CD4-positive, alpha-beta T cell treated with Interleukin-2 at 100 ng/mL for 4 hours (primary cell): ENCODE results near the gene PTPRT.
"Not testable (repeated sequence)": the region's sequence is repeated elsewhere in the genome, so short reads cannot be mapped to it uniquely, and the experiment has no call there.

ENCODE experiments used
- DNase-seq: peaks from one replicate; pipeline ENCODE4 v3.0.0-alpha.2; 2020; ENCODE audit warnings: low spot score

PTPRT gene

GRCh38 chr20:42281801-42282200, 907.9 kb downstream of the PTPRT start:
- no peak for DNase-seq

- no peak for DNase-seq
These were observed 912.7 kb downstream of the PTPRT start for GRCh38 chr20:42276718-42277602.

- DNase-seq = no peak
These were observed 914.7 kb downstream of the PTPRT start for GRCh38 chr20:42274986-42275385.

DNA sequence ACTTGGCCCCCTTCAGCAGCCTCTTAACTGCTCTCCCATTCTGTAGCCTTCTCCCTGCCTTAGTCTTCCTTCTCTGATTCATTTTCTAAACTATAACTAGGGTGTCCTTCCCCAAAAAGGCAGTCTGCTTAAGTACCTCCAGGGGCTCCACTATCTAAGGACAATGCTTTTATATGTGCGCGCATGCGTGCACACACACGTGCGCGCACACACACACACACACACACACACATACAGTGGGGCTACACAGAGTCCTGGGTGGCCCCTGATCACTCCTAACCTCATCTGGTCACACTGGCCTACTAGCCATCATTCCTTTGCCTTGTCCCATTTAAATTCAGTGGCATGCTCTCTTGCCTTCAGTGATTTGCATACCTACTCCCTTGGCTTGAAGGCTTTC, 917.2 kb downstream of the PTPRT start:
- no peak for DNase-seq

GRCh38 chr20:42270539-42270938, 919.2 kb downstream of the PTPRT start:
- DNase-seq = no peak

GRCh38 chr20:42267793-42268384, 921.8 kb downstream of the PTPRT start:
- no peak for DNase-seq

DNA sequence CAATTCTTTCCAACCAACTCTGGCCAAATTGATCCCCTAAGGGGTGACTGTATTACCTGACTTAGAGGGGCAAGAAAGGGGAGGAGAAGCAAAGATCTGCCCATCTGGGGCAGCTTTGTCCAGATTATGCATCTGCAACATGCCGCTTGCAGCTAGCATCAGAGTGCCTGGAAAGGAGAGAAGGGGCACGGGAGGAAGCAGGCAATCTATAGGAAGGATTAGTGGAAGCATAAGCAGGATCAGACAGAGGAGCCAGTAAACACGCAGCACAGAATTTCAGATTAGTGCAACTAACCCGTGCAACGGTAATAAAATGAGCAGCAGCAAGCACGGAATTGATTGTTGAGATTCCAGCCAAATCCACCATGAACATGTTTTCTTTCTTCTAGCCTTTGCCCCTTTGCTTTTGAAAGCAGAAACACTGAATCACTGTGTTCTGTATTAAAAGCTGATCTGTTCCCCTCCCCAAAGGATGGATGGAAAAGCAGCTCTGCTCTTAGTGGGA, 927.9 kb downstream of the PTPRT start:
- no peak for DNase-seq

- no peak for DNase-seq
These were observed 929.5 kb downstream of the PTPRT start for GRCh38 chr20:42260184-42260583.

DNA sequence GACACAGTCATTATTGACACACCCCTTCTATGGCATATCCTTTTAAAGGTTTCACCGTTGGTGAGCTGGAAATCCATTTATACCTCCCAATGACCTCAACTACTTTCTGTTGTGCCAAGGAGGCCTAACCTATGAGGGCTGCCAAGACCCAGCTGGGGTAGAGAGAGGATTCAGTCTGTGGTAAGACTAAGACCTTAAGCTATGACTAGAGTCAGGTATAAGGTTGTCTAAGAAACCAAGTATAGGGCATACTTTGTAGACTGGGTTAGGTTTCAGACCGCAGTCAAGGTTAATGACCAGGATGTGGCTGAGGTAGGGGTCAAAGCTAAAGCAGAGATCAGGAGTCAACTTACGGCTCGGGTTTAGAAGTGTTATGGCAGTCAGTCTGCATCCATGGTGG, 930.3 kb downstream of the PTPRT start:
- DNase-seq = no peak

DNA sequence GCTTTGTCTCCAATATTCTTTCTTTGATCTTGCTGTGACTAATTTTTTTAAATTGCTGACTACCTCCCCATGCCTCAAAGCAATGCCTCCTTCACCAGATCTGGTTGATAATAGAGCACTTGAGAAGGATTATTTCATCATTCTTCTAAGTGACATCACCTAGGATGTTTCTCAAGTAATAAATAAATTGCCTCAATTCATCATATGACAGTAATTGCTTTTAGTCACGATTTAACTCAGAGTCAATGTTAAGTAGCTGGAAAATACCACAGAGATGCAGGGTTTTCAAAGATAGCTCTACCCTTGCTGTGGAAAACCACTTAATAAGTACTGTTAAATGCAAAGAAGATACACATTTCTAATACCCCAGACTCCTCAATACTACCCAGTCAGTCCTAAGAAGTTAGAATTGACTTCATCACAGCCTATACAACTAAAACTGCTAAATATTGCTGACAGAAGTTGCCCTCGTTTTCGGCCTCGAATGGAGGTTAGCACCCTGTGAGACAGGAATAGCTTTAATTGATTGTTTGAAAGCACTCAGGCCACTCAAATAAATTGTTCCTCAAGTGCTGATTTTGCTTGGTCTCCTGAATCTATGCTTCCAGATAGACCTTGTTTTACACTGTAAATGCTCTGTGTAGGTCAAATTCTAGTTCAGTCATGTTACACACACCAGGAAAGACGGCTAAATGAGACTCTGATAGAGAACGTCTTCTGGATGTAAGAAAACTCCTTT, 931.0 kb downstream of the PTPRT start:
- DNase-seq = no peak

- DNase-seq = no peak
These were observed 933.9 kb downstream of the PTPRT start for GRCh38 chr20:42255821-42256220.

DNA sequence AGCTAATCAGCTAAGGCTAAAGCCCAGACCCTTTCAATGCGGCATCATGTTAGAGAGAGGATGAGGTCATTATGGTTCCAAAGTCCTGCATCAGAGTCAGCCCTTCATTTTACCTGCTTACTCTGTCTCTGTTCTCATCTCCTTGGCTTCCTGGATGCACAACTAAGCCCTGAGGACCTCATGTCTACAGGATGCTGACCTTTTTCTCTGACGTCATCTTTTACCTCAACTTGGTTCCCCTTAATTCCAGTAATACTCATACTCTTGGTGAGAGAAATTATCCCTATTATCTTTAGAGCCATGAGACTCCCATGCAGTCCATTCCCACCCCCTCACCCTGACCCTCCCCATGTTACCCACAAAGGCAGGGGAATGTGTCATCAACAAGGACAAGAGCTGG, 935.0 kb downstream of the PTPRT start:
- DNase-seq = no peak

- DNase-seq = no peak
These were observed 937.6 kb downstream of the PTPRT start for GRCh38 chr20:42252116-42252515.

DNA sequence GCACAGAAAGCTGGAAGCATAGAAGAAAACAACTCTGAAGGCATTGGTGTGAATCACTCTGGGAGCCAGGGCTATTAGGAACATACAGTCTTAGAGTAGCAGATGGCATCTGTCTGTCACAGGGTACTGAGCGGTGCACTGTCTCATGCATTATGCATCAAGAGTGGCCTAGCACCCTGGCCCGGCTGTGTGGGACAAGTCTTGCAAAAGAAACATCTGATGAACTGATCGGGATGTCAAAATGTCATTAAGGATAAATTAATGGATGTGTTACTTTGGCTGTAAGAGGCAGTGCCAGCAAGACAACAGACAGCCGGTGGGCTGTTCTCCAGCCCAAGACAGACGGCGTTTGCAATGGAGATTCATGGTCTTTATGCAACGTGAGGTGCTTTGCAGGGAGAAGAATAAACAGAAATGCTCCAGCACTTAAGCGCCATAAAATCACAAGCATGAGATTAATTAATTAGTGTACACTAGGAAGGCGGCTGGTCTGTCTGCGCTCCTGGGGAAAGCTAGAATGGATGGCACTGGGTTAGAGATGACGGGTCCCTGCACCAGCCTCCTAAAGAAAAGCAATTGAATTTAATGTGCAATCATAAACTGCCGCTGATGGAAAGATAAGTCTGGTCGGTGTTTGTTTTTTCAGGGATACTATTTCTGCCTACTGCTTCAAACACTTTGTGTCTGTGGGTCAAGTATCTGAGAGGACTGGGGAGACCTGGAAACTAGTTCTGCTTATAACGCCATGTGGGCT, 970.9 kb downstream of the PTPRT start:
- DNase-seq = no peak

- DNase-seq = no peak
These were observed 975.6 kb downstream of the PTPRT start for GRCh38 chr20:42214074-42214473.

- DNase-seq = no peak
These were observed 977.3 kb downstream of the PTPRT start for GRCh38 chr20:42212391-42212790.

GRCh38 chr20:42206557-42206956, 983.1 kb downstream of the PTPRT start:
- DNase-seq = not testable (repeated sequence)

- no peak for DNase-seq
These were observed 985.5 kb downstream of the PTPRT start for GRCh38 chr20:42204109-42204660.

DNA sequence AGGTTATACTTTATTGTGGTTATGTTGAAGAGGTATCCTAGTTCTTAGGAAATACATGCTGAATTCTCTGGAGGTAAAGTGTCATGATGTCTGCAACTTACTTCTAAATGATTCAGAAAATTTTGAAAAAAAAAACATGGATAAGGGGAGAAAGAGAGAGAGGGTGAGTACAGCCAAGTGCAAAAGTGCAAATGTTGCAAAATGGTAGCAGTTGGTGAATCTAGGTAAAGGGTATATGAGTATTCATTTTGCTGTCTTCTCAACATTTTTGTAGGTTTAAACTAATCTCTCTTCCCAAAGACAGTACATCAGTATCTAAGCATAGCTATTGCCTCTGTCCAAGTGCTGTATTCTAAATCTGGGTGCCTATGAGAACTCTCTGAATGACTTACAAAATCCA, 992.1 kb downstream of the PTPRT start:
- no peak for DNase-seq

GRCh38 chr20:42193119-42193518, 996.6 kb downstream of the PTPRT start:
- DNase-seq = no peak

- no peak for DNase-seq
These were observed 997.4 kb downstream of the PTPRT start for GRCh38 chr20:42192321-42192720.
